B cell (primary cell): ENCODE measurements around the gene MEX3A. TPM values are rescaled to one million over a fixed set of nuclear protein-coding genes. Genes with fewer than 3 reads are reported as not detected.

Experiments used
- ATAC-seq: fragments of 200-7000 bp; cut with Tn5 transposase; one replicate; pipeline ENCODE4 v1.10.0; 2021; ENCODE audit warnings: low read depth, mild to moderate bottlenecking, moderate number of reproducible peaks, moderate library complexity
- CTCF ChIA-PET: fragments of 350-600 bp; sonication (Branson Sonifier 250); formaldehyde crosslinking; loops from one replicate; lab custom pipeline; 2021; ENCODE audit warnings: antibody characterized with exemption, inconsistent platforms; lab: Charles Lee
- POLR2A ChIA-PET: fragments of 350-600 bp; sonication (Branson Sonifier 250); formaldehyde crosslinking; loops from one replicate; lab custom pipeline; 2021; ENCODE audit warnings: antibody characterized with exemption; lab: Charles Lee
- DNase-seq: peaks from one replicate; pipeline ENCODE4 v3.0.0; 2013
- H2AFZ ChIP-seq: 2 replicates; pipeline ENCODE4 v1.6.1; 2012; ENCODE audit warnings: mild to moderate bottlenecking, low read depth, low read length; ENCODE audit not compliant: insufficient read depth, poor library complexity, severe bottlenecking
- H3K27ac ChIP-seq, 2 donors: 1 replicate in 1 of 2; 2 replicates in 1 of 2; pipeline ENCODE4 v1.5.1; 2012 to 2013; ENCODE audit warnings: low read length in 2 of 2, mild to moderate bottlenecking in 2 of 2, moderate library complexity in 1 of 2
- H3K27me3 ChIP-seq, 4 experiments: fragments of 200-600 bp in 1 of 4; sonication (generic) in 1 of 4; replicated peaks in 1 of 4; 1 replicate in 2 of 4; 2 replicates in 2 of 4; pipeline versions ENCODE4 v1.6.1 to v1.7.0; 2013 to 2016; ENCODE audit warnings: low read length in 3 of 4, mild to moderate bottlenecking in 2 of 4, mixed read lengths in 1 of 4, moderate library complexity in 1 of 4; ENCODE audit not compliant: insufficient read depth in 4 of 4, control insufficient read depth in 3 of 4; ENCODE audit errors: control extremely low read depth in 1 of 4
- H3K36me3 ChIP-seq, 2 experiments: replicated peaks in 1 of 2; 1 replicate in 1 of 2; 2 replicates in 1 of 2; pipeline versions ENCODE4 v1.6.1 to v1.7.1; 2013; ENCODE audit warnings: low read length in 1 of 2; ENCODE audit not compliant: insufficient read depth in 2 of 2, control insufficient read depth in 1 of 2; ENCODE audit errors: control extremely low read depth in 1 of 2, extremely low read depth in 1 of 2
- H3K4me1 ChIP-seq, 2 donors: fragments of 200-600 bp in 1 of 2; sonication (generic) in 1 of 2; 1 replicate in 1 of 2; 2 replicates in 1 of 2; pipeline versions ENCODE4 v1.5.1 to v1.6.1; 2013 to 2017; ENCODE audit warnings: low read length in 2 of 2; ENCODE audit not compliant: control insufficient read depth in 2 of 2, insufficient read depth in 2 of 2
- H3K4me2 ChIP-seq: replicated peaks from 2 replicates; pipeline ENCODE3; 2012; ENCODE audit warnings: mild to moderate bottlenecking, low read depth, low read length; ENCODE audit not compliant: poor library complexity, severe bottlenecking
- H3K4me3 ChIP-seq, 5 experiments: fragments of 200-600 bp in 1 of 5; sonication (generic) in 1 of 5; 1 replicate in 3 of 5; 2 replicates in 2 of 5; pipeline versions ENCODE4 v1.5.1 to v1.7.0; 2011 to 2016; ENCODE audit warnings: low read length in 4 of 5, mild to moderate bottlenecking in 4 of 5, low read depth in 2 of 5, control low read depth in 1 of 5, moderate library complexity in 1 of 5; ENCODE audit not compliant: insufficient read depth in 1 of 5; ENCODE audit errors: control extremely low read depth in 1 of 5, extremely low read depth in 1 of 5
- H3K79me2 ChIP-seq: fragments of 200-600 bp; sonication (generic); one replicate; pipeline ENCODE4 v1.6.0; 2016; ENCODE audit warnings: low read length; ENCODE audit not compliant: control insufficient read depth, insufficient read depth
- H3K9ac ChIP-seq: fragments of 200-600 bp; sonication (generic); 2 replicates; pipeline ENCODE4 v1.6.1; 2017; ENCODE audit warnings: mild to moderate bottlenecking, low read length, moderate library complexity
- H3K9me3 ChIP-seq, 3 donors: one replicate each; pipeline versions ENCODE4 v1.6.1 to v1.7.1; 2013; ENCODE audit warnings: low read length in 2 of 3; ENCODE audit not compliant: control insufficient read depth in 2 of 3, insufficient read depth in 1 of 3; ENCODE audit errors: control extremely low read depth in 1 of 3
- H4K20me1 ChIP-seq: 2 replicates; pipeline ENCODE4 v1.6.0; 2012; ENCODE audit warnings: mild to moderate bottlenecking, low read length; ENCODE audit not compliant: insufficient read depth, control insufficient read depth, poor library complexity, severe bottlenecking
- H3K27ac Mint-ChIP-seq: one replicate; pipeline ENCODE4 v1.8.0; 2021; ENCODE audit warnings: mixed read lengths
- H3K27me3 Mint-ChIP-seq: one replicate; pipeline ENCODE4 v1.8.0; 2021; ENCODE audit warnings: mixed read lengths
- H3K4me1 Mint-ChIP-seq: one replicate; pipeline ENCODE4 v1.8.0; 2021; ENCODE audit warnings: mixed read lengths
- H3K4me3 Mint-ChIP-seq: one replicate; pipeline ENCODE4 v1.8.0; 2021; ENCODE audit warnings: mixed read lengths
- H3K9me3 Mint-ChIP-seq: one replicate; pipeline ENCODE4 v1.8.0; 2022; ENCODE audit warnings: mixed read lengths; ENCODE audit not compliant: insufficient read depth
- CTCF ChIP-seq: fragments of 200-600 bp; IDR thresholded peaks from one replicate; pipeline ENCODE4 v1.8.0; 2022; ENCODE audit warnings: antibody characterized with exemption, mild to moderate bottlenecking
- EZH2 ChIP-seq: IDR thresholded peaks from 2 replicates; pipeline ENCODE4 v1.6.1; 2012; ENCODE audit warnings: borderline replicate concordance, low read depth, mild to moderate bottlenecking, moderate library complexity, low read length; ENCODE audit not compliant: insufficient read depth, poor library complexity, severe bottlenecking
- WGBS: methylation state at CpG from one replicate; pipeline ENCODE4 v1.1.5; 2013; ENCODE audit warnings: missing lambda C conversion rate; ENCODE audit not compliant: insufficient coverage; 5-methylcytosine and 5-hydroxymethylcytosine counted together
- intact Hi-C: fragments of 100-400 bp; cut with micrococcal nuclease; formaldehyde crosslinking; loops from one replicate; pipeline ENCODE4 v1.10.0; 2022
- polyA plus RNA-seq: library from polyadenylated mRNA; depleted of rRNA; stranded (reverse); fragments of >200 nt; gene quantifications from 2 replicates; pipeline ENCODE4 v1.2.3, GENCODE V29; 2012
- total RNA-seq, 2 donors: library from RNA; stranded (reverse); fragments of 120-200 nt in 1 of 2; gene quantifications; 1 replicate in 1 of 2; 2 replicates in 1 of 2; pipeline versions ENCODE4 v1.2.3 to v1.2.4, GENCODE V29; 2013 to 2022

The MEX3A gene
- total and polyA plus RNA-seq, 2 donors (not counting 1 experiment from before 2014, with no cell fraction given), result 0.27 to 1.1 TPM

GRCh38 chr1:156097499-156098178 lies 15.4 kb upstream of the MEX3A start:
- ATAC-seq (no peak), DNase-seq (peak; percentile 53)
- Mint-ChIP-seq H3K27ac (peak overlapping the region; percentile 95), H3K4me3 (peak overlapping the region; percentile 72), H3K9me3 (no peaks in the 10 kb centered on the region), H3K4me1 (peaks cover 31% of the 10 kb centered on the region), H3K27me3 (no peaks in the 10 kb centered on the region)
- no peak for TF ChIP-seq CTCF
- TF ChIP-seq EZH2, result no peak
- peaks cover 0 to 3% (median 0%) of the 10 kb centered on the region in 3 donors for H3K9me3 ChIP-seq
- peak overlapping the region; percentile 81 for H3K4me2 ChIP-seq
- CTCF ChIA-PET, result interaction anchor here (0.9 to 23.7 kb wide), 16 partner anchors 10 to 221 kb away, joined by 3 to 970 read pairs (median 6); partner anchors contain the start of genes LMNA, MEX3A, PMF1 and SMG5
- POLR2A ChIA-PET, result interaction anchor here (0.6 to 5.2 kb wide), 10 partner anchors 8 to 127 kb away, joined by 3 to 29 read pairs (median 4); partner anchors contain the start of gene LMNA
- no peaks in the 10 kb centered on the region for H3K79me2 ChIP-seq
- intact Hi-C loops, result loop anchor here (1.0 to 2.0 kb wide), 3 partner anchors 9 to 407 kb away; partner anchors contain the start of gene PMF1
- H3K27me3 ChIP-seq, result peaks cover 0 to 5% (median 0%) of the 10 kb centered on the region in 4 experiments
- H3K27ac ChIP-seq, result peak overlapping the region; percentile 39 to 93
- no peak overlapping the region for H3K4me3 ChIP-seq
- WGBS, result 58% methylated on average over 4 of the region's 9 CpGs
- peaks cover 23 to 24% of the 10 kb centered on the region in 2 donors for H3K4me1 ChIP-seq
- peak overlapping the region; percentile 61 for H3K9ac ChIP-seq
- no peaks in the 10 kb centered on the region for H3K36me3 ChIP-seq
- no peaks in the 10 kb centered on the region for H4K20me1 ChIP-seq
- no peak overlapping the region for H2AFZ ChIP-seq
